ENCODE results near the gene NATD1.
A peak's percentile ranks its signal among the peaks of the same experiment; 100 is the strongest.
"Not testable (repeated sequence)": the region's sequence is repeated elsewhere in the genome, so short reads cannot be mapped to it uniquely, and the experiment has no call there.

NATD1 gene

DNA sequence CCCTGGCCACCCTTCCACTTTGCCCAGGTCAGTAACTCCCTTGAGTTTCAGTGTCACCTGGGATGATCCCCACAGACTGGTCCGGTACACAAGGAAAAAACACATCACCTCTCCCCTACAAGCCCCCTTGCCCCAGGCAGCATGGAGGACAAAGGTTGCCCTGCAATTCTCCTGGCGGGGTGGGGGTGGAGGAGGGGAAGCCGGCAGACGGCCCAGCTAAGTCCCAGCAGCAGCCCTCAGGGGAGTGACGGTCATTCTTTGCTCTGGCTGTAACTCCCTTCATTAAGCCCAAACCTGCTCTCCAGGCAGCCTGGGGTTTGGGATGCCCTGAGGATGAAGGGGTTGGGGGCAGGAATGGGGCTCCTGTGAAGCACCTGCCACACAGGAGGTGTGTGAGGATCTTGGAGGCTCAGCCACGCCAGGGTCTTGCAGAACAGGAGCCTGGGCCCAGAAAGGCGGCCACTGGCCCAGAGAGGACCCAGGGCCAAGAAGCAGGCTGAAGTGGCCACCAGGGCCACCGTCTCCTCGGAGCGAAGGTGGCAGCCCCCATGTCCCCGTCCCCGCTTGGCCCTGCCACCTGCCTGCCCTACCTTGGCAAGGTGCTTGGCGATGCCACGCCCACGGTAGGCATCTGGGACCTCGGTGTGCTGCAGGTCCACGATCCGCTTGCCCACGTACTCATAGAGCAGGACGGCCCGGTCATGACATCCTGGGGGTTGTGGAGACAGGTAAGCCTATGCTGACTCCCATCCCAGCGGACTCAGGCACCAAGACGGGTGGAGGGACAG is 9.5 kb downstream of the NATD1 start:
- no peak for DNase-seq

DNA sequence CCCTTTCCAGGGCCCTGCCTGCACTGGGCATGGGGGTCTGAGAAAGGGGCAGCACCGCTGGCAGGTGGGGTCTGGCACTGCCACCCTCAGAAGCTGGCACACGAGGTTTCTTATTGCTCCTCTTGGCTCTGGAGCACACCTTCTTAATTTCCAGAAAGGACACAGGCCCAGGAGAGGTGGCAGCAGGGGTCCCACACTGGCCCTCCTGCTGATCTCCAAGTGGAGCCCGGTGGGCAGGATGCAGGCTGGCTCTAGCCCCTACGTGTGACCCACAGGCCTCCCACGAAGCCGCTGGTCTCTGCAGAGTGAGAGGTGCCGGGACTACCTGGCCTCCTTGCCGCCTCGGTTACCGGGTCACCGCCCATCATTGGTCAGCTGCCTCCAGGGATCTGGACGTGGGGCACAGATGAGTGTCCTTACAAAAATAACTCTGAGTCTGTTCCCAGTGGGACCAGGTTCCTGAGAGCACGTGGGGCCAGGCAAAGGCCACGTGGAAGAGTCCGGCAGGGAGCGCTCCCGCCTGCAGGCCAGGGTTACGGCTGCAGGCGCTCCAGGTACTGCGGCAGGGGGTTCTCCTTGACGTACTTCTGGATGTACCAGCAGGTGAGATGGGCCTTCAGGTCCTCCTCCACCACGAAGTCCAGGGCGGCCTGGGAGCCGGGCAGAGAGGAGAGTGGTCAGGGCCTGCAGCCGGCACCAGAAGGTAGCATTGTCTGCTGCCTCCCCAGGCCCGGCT is 10.3 kb downstream of the NATD1 start:
- no peak for DNase-seq

DNA sequence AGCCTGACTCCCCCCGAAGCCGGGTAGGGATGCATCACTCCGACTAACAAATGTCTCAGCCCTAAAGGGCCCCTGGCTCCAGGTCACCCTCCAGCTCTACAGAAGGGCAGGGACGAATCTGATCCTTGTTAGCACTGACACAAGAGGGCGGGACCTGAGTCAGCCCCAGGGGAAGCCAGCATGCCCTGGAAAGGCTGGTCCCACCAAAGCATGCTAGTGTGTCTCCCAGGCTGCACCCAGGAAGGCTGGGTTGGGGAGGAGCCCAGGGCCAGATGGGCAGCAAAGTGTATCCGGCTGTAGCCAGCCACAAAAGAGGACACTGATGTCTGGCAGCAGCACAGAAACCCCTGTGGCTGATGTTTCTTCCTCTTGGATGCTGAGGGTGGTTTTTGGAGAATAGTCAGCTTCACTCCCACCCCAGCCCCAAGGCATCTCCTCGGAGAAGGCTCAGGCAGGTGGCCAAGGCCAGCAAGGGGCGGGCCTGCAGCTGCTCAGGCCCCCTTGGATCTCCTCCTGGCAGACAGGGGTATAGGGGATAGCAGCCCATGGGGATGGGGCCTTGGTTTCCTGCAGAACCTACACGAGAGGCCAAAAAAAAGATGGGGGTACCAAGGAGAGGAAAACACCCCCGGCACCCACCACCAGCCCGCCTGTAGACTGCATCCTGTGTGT is 11.0 kb downstream of the NATD1 start:
- no peak for DNase-seq

DNA sequence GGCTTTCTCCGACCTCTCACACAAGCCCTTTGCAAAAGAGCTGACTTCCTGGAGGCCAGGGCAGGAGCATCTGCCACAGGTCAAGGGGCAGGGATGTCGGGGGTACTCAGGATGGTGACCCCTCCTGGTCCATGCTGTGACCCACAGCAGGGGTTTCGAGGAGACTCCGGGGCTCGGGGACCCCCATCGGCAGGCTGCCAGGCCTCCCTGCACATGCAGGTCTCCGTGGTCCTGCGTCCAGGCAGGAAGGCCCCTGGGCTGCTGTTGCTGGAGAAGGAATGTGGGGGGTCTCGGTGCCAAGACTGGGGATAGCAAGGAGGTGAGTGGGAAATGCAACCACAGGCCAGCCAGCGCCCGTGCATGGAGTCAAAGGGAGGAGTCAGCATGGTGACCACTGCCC is 11.6 kb downstream of the NATD1 start:
- DNase-seq = no peak

DNA sequence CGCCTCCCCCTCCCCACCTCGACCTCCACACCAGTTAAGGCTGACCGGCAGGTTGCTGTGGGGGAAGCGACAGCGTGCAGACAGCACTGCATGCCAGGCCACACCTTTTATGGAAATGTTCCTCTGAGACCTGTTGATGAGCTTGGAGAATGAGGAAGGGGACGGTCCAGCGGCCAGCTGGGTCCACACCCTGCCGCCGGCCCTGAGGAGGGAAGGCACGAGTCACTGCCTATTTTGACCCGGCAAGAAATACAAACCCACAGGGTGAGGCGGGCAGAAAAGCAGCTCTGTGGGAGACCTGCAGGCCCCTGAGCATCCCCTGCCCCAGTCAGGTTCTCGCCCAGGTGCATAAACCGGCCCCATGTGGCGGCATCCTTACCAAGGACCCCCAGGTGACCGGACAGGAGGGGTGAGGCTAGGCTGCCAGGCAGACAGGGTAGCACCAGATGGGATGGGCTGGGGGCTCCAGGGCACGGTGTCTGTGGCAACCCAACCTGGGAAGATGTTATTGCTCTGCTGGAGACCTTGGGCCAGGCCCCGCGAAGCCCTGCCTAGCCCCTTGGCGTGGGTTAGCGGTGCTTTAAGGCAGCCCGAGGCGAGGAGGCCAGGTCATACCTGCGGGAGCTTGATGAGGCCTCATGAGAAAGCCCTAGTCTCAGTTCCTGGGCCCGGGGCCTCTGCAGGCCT is 12.7 kb downstream of the NATD1 start:
- DNase-seq = no peak

DNA sequence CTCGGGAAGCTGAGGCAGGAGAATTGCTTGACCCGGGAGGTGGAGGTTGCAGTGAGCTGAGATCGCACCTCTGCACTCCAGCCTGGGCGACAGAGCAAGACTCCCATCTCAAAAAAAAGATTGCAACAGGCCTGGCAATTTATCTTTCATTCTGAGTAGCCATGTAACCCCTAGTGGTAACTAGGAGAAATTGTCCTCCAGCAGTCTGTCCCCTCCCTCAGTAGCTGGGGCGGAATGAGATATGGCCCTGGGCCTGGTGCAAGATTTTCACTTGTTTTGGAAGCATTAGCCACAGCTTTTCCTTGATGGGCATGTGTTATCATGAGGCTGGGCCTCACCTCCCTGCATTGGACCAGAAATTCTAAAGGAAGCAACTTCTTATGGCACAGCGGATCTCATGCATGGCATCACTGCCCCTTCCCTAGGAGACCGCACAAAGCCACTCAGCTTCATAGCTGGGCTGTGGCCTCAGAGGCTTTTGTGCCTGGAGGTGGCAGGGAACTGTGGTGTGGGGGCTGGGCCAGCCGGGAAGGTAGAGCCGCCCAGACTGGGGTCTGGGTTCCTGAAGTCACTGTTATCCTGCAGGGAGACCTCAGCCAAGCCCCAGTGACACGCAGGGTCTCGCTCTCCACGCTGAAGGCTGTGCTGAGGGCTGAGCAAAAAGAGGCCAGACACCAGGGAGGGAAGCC is 13.4 kb downstream of the NATD1 start:
- DNase-seq = no peak

DNA sequence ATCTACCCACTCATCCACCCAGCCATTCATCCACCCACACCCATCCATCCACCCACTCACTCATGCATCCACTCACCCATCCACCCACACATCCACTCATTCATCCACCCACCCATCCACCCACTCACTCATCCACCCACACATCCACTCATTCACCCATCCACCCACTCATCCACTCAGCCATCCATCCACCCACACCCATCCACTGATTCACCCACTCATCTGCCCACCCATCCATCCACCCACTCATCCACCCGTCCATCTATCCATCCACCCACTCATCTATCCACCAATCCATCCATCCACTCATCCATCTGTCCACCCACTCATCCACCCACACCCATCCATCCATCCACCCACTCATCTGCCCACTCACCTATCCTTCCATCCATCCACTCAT is 17.3 kb downstream of the NATD1 start:
- DNase-seq = no peak

DNA sequence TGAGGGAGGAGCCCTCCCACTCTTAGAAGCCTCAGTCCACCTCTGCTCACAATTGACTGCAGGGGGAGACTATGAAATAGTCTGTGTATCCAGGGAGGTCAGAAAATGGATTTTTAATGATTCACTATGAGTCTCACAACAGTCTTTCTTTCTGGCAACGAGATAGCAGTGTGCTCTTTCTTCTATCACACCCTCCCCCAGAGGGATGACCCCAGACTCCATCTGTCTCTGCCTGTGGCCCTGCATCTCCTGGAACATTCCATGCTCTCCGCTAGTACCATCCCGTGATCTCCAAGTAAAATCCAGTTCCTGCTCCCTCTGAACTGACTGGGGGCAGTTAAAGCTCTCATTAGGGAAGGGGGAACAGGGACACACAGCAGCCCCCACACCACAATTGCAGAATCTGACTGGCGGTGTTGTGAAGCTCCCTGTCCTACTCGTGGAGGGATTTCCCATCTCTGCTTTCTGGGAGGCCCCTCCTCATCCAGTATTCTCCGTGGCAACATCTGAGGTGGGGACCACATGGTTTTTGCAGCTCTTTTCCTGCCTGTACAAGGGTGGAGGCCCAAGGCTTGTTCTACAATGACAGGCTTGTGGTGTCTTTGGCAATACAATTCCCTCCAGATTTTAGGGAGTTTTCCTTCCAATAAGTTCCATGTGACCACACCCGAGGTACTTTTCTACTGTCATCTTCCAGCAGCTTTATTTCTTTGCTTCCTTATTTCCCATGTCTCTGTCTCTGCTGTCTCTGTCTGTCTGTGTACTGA is 19.4 kb downstream of the NATD1 start:
- no peak for DNase-seq

DNA sequence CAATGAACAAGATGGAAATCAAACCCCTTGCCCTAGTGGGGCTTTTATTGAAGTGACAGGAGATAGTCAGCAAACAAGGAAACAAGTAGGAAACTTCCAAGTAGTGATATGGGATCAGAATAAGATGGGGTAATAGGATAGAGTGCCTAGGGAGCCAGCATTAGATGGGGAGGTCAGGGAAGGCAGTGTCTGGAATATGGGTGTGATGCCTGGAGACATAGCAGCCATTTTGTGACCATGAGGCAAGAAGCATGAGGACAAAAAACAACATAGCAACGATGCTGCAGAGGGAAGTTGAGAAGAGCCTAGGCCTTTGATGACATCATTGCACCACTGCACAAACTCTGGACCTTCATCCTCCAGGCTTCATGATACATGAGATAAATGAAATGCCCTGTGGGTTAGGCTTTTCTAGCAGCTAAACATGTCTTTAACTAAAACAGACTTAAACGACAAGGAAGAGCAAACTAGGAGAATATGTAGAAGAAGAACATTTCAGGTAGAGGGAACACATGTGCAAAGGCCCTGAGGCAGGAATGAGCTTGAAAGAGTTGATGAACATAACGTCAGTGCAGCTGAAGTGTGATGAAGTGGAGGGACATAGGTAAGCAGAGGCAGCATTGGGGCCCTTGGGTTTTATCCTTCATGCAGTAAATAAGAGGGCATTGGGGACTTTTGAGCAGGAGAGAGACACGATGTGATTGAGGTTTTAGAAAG is 21.0 kb downstream of the NATD1 start:
- DNase-seq = no peak

DNA sequence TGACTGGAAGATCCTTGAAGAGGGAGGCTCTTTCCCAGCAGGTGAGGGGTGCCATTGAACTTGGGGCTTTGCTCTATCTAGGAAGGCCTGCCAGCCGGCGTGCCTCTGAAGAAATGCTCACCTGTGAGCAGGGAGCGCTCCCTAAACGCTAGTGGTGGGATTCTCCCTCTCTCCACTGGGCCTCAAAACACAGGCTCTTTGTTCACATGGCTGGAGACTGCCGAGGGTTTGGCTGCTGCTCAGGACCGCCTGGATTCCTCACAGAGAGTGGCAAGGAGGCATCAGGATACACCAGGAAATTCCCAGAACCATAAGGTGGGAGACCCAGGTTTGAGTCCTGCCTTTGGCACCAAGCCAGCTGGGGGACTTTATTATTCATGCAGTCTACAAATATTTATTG is 21.7 kb downstream of the NATD1 start:
- no peak for DNase-seq

DNA sequence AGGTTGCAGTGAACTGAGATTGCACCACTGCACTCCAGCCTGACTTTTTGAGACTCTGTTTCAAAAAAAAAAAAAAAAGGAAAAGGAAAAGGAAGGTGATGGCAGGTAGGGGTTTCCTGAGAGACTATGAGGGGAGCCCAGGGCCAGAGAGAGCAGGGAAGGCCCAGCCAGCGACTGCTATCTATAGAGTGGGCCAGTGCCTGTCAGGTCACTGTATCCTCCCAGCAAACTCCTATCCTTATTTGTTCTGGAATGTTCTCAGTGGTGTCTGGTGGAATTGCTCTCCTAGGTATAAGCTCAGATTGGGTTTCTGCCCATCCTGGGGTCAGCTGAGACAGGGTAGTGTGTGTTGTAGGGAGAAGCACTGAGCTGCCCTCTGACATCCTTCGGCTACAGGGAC is 24.4 kb downstream of the NATD1 start:
- no peak for DNase-seq

DNA sequence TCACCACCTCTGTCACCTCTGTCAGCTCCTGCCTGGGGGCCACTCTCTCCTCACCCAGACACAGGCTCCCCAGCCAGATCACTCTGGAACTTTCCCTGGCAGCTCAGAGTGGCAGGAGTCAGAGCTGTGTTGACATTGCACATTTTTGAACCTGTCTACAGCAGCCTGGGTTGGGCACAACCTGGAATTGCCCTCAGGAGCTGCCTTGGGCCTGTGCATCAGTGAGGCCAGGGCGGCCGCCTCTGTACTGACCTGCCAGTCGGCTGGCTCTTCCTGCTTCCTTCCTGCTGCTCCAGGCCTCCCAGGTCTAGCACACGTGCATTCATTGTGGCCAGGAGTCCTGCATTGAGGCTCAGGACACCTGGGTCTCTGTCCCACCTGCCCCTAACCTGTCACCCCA is 25.1 kb downstream of the NATD1 start:
- DNase-seq = no peak

DNA sequence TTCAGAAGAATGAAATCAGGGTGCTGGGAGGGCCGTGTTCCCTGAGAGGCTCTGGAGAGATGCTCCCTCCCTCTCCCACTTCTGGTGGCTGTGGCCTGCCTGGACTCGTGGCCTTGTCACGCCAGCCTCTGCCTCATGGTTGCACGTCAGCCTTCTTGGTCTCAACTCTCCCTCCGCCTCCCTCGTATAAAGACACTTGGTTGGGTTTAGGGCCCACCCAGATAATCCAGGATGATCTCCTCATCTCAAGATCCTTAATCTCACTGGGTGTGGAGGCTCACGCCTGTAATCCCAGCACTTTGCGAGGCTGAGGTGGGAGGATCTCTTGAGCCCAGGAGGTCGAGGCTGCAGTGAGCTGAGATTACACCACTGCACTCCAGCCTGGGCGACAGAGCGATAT is 25.9 kb downstream of the NATD1 start:
- not testable (repeated sequence) for DNase-seq

DNA sequence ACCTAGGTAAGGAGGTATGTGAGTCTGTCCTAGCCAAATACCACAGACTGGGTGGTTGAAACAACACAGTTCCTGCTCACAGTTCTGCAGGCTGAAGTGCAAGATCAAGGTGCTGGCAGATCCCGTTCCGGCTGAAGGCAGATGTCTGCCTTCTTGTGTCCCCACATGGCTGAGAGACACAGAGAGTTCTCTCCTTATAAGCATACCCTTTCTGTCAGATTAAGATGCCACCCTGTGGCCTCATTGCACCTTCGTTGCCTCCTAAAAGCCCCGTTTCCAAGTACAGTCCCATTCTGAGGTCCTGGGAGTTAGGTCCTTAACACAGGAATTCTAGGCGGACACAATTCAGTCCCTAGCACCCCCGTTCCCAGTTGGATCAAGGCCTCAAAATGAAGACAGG is 30.1 kb downstream of the NATD1 start:
- DNase-seq = no peak

DNA sequence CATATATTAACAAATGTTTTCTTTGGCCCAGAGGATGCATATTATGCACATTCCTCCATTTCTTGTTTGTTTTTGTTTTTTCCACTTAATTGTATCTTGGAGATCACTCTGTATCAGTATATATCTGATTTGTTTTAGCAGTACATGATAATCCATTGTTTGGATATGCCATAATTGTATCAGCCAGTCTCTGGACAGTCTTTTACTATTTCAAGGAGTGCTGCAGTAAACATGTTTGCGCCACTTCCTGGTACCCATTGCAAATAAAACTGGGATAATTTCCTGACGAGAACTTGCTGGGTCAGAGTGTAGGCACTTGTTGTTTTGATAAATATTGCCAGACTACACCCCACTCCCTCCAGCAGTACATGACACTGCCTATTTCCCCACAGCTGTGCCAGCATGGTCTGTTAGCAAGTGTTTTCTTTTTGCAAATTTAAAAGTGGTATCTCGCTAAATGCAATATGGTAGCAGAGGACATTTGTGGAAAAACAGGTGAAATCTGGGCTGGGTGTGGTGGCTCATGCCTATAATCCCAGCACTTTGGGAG is 34.3 kb downstream of the NATD1 start:
- no peak for DNase-seq

DNA sequence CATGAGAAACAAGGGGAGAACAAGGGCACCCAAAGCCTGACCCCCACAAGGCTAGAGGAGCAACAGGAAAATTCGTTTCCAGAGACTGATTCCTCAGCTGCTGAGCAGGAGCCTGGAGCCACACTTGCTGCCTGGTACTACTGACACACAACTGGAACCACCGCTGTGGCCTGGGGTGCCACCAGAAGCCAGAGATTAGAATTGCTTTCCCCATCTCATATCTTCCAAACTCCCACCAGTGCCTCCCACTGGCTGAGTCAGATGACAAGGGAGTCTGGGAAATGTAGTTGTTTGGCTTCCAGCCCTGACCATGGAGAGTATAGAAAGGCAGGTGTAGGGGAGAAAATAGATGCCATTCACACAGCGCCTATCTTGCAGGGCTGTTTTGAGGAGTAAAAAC is 35.1 kb downstream of the NATD1 start:
- DNase-seq = peak; percentile 56

DNA sequence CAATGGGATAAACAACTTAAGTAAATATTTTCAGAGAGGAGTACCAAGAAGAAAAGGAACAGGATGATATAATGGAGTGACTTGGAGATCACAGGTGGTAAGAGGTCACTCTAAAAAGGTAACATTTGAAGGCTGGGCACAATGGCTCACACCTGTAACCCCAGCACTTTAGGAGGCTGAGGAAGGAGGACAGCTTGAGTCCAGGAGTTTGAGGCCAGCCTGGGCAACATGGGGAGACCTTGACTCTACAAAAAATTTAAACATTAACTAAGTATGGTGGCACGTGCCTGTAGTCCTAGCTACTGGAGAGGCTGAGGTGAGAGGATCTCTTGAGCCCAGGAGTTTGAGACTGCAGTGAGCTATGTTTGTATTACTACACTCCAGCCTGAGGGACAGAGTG is 35.9 kb downstream of the NATD1 start:
- no peak for DNase-seq

DNA sequence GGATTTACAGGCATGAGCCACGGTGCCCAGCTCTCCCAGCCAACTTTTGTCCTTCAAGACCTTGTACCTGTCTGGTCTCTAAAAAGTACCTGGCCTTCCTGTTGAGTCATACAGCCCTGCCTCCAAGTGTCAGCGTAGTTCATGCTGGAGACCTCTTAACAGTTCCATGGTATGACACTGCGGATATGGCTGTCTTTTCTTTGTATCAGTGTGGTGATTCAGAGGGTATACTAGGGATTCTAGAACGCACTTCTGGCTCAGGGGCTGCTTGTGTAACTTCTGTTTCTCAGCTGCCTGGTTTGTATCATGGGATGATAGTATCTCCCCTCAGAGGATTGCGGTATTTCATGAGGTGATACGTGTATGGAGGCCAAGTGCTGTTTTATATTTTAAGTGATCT is 37.3 kb downstream of the NATD1 start:
- no peak for DNase-seq

DNA sequence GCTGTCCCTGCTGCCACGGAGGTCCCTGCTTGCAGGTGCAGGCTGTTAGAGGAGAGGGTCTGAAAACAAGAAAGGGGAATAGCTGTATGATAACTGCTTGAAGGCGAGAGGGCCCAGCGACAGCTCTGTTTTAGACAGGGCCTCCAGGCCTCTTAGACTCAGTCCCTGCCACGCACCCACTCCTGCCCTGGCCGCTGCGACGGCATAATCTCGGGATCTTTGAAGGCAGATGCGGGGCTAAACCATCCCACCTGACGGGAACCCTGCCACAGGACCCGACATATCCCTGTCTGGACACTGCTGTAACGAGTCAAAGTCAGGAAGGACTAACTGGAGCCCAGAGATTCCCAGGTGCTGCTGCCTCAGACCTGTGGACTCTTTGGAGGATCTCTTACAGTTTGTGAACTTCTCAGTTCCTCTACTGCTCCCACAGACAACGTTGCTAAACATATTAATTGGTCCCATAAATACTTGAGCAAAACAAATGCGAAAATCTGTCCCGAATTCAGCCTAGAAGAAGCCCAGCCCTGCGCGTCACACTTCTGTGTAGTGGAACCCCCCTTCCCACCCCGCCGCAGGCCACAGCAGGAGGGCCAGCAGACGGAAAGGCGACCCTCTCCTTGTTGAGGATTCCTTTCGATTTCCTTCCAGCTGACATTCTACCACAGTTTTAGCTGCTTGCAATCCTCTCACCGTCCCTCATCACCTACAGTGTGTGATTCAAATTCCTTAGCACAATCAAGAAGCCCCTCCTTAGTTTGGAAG is 38.3 kb downstream of the NATD1 start:
- no peak for DNase-seq

All from 8988T (cell line).